ENCODE results near the gene PLAC8L1. TPM values are rescaled to one million over a fixed set of nuclear protein-coding genes. Genes with fewer than 3 reads are reported as not detected.

The PLAC8L1 gene
- total and polyA plus RNA-seq, 2 of the 13 experiments (the other 11 are each of a cell fraction or from before 2014, with no cell fraction given), result 0.44 TPM; not detected in 1

GRCh38 chr5:146137967-146138403 lies 32.6 kb upstream of the PLAC8L1 start (continued):
- peak; percentile 60; the same call in 1 of the 2 replicates for TF ChIP-seq ZNF710 (CRISPR knock-in tag; IDR thresholded peaks at IDR 0.05; ENCODE audit: borderline replicate concordance)
- peak; percentile 71 for TF ChIP-seq MED1 (CRISPR knock-in tag; IDR thresholded peaks at IDR 0.05)
- peak; percentile 56 for TF ChIP-seq SKI (IDR thresholded peaks at IDR 0.05; ENCODE audit: partially characterized antibody)
- peak; percentile 98 for TF ChIP-seq ZNF362 (CRISPR knock-in tag; IDR thresholded peaks at IDR 0.05; ENCODE audit: borderline replicate concordance)
- TF ChIP-seq POGZ (CRISPR knock-in tag; IDR thresholded peaks at IDR 0.05), result peak; percentile 74
- peak; percentile 71 for TF ChIP-seq ELF1 (CRISPR knock-in tag; IDR thresholded peaks at IDR 0.05)
- no peak for TF ChIP-seq PBX2 (CRISPR knock-in tag; IDR thresholded peaks at IDR 0.05)
- TF ChIP-seq DMAP1 (CRISPR knock-in tag; IDR thresholded peaks at IDR 0.05), result no peak
- TF ChIP-seq HMGA1 (CRISPR knock-in tag; conservative IDR thresholded peaks at IDR 0.05), result no peak
- no peak for TF ChIP-seq ZNF451 (CRISPR knock-in tag; IDR thresholded peaks at IDR 0.05)
- peak; percentile 87 for TF ChIP-seq ARID5B (CRISPR knock-in tag; IDR thresholded peaks at IDR 0.05)
- TF ChIP-seq FOXA1 (IDR thresholded peaks at IDR 0.05), result peak; percentile 42; the same call in 1 of the 2 replicates
- 0 out of 2 replicates have a peak, but pooled peaks have one; percentile 24 for TF ChIP-seq FOXA1 (CRISPR knock-in tag; IDR thresholded peaks at IDR 0.05)
- 0 out of 3 replicates have a peak, but pooled peaks have one; percentile 27 for TF ChIP-seq MXI1 (IDR thresholded peaks at IDR 0.05; ENCODE audit: borderline replicate concordance, low read depth, low read length)
- TF ChIP-seq SP2 (CRISPR knock-in tag; IDR thresholded peaks at IDR 0.05), result no peak
- peak; percentile 62; the same call in 1 of the 2 replicates for TF ChIP-seq NFIC (IDR thresholded peaks at IDR 0.05; ENCODE audit: low read length)
- TF ChIP-seq ZHX1 (CRISPR knock-in tag; IDR thresholded peaks at IDR 0.05; ENCODE audit: low read depth), result 0 out of 2 replicates have a peak, but pooled peaks have one; percentile 22
- TF ChIP-seq GFI1 (CRISPR knock-in tag; IDR thresholded peaks at IDR 0.05; ENCODE audit: borderline replicate concordance), result peak; percentile 67; the same call in 1 of the 2 replicates
- peak; percentile 99 for TF ChIP-seq TEAD3 (CRISPR knock-in tag; optimal IDR thresholded peaks at IDR 0.05; ENCODE audit: borderline replicate concordance)
- no peak for TF ChIP-seq ZBTB21 (CRISPR knock-in tag; IDR thresholded peaks at IDR 0.05)
